ENCODE measurements around the gene SPRR4.

SPRR4 gene, protein sequence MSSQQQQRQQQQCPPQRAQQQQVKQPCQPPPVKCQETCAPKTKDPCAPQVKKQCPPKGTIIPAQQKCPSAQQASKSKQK

GRCh38 chr1:152970495-152970894, at the start of gene SPRR4:
Gene SPRR4 (plus strand): TSS chr1:152970648. CDS start chr1:152971891, 1,243 bp downstream.
- DNase-seq (ENCODE audit: low read depth, low spot score), result no peak

GRCh38 chr1:152924191-152924590, 46.3 kb upstream of the SPRR4 start:
- DNase-seq (ENCODE audit: low read depth, low spot score), result no peak

GRCh38 chr1:152926091-152926490, 44.4 kb upstream of the SPRR4 start:
- peak; percentile 7 for DNase-seq (ENCODE audit: low read depth, low spot score)

DNA sequence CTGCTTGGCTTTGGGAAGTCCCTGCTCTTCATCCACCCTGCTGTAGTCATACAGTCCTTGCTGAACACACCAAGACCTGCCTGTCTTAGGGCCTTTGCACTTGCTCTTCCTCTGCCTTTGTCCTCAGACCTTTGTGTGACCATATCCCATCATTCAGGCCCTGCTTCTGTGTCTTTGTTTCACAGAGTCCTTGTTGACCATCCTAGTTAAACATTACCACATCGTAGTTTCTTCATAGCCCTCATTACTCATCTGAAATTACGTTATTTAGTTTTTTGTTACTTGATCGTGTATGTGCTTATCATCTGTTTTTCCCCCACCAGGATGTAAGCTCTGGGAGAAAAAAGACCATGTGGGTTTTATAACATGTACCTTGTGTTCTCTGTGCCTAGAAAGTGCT, 41.8 kb upstream of the SPRR4 start:
- no peak for DNase-seq (ENCODE audit: low read depth, low spot score)

- no peak for DNase-seq (ENCODE audit: low read depth, low spot score)
These were observed 38.2 kb upstream of the SPRR4 start for GRCh38 chr1:152932170-152932811.

DNA sequence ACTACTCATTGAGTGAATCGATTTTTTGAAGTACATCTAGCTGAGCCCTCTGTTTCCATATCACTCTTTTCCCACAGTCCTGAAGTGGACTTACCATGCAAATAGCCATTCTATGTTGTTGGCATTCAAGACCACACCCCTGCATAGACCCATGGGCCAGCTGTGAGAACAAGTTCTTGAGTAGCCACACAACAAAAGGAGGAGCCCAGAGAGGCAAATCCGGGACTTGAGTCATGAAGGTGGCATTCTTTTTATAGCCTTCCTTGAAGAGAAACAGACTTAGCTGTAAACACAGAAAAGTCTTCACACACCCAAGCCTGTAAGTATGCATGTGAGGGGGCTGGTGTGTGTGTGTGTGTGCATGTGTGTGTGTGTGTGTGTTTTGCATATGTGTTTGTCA, 37.3 kb upstream of the SPRR4 start:
- DNase-seq (ENCODE audit: low read depth, low spot score), result no peak

DNA sequence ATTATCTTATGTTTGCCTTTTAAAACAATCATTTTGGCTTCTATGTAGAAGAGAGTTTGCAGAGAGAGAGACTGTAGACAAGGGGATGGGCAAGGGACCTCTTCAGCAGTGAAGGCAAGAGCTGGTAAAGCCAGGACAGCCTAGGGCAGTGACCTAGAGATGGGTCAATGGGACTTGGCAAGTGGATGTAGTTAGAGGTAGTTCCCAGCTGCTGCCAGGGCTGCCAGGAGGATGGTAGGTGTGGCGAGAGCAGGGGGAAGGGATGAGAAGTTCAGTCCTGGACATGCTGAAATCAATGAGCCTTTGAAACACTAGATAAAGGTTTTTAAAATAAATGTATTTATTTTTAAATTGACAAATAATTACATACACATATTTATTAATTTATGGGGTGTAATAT, 29.8 kb upstream of the SPRR4 start:
- no peak for DNase-seq (ENCODE audit: low read depth, low spot score)

DNA sequence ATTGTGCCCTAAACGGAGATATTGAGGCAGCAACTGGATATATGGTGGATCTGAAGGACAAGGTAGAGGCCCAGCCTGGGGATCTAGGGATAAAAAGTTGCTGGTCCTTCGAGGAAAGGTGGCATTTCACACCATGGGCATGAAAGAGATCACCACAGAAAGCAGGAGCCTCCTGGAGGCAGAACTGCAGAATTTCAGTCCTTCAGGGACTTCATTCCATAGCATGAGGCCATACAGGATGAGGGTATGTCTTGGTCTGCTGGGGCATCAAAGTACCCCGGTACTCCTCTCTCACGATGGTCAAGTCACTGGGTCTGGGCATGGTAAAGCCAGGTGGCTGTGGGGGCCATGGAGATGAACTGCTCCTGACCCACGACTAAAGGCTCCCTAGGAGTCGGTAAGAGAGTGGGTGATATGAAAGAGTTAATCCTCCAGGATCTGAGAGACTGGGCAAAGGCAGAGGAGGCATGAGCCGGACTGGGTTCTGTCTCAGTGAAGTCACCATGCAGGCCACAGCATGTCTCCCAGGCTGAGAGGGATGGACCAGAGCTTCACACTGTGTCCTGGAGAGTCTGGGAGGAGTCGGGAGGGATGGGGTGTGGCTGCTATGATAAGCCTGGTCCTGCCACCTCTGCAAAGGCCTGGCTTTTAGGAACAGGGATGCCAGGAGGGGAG, 29.3 kb upstream of the SPRR4 start:
- no peak for DNase-seq (ENCODE audit: low read depth, low spot score)

- DNase-seq (ENCODE audit: low read depth, low spot score), result no peak
These were observed 28.3 kb upstream of the SPRR4 start for GRCh38 chr1:152942161-152942560.

DNA sequence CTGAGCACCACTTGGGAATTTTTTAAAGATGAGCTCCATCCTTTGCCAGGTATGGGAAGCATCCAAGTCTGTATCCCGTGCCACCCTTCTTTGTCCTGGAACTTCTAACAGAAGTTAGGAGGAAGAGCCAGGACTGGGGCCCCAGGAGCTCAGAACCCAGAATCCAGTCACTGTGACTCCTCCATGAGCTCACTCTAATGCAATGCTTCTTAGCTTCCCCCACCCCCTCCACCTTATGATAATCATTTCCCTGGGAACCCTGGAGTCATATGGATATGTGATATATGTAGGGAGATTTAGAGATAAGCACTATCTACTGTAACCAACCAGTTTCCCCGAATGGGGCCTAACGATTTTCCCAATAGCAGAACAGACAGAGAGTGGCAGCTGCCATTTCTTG, 24.2 kb upstream of the SPRR4 start:
- no peak for DNase-seq (ENCODE audit: low read depth, low spot score)

DNA sequence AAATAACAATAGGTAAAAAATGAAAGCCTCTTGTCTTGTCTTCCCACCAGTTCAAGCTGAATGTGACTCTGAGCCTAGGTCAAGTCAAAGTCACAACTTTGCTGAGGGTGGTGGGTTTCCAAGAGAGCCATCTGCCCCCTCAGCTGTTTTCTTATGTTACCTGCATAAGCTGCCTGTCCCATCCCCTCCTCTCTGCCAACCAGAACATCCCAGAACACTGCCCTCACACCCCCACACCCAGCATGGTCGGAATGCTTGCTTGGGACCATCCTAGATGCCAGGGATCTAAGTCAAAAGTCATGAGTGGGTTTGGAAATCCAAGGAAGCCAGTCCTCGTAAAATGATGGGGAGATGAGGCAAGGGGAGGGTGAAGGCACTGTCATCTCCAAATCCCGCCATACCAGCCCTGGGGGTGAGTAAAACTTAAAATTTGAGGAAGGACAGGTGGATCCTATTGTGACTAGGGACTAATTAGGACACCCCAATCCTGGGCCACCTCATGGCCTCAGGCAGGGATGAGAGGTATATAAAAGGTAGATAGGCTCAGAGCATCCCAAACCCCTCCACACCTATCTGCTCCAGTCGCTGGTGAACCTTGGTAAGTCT, 23.7 kb upstream of the SPRR4 start, which contains the start of gene SPRR5:
SPRR5 (plus strand) TSS at position 556 of the 606 bp plus-strand sequence. CDS start 1,349 bp downstream, outside the sequence.
- DNase-seq (ENCODE audit: low read depth, low spot score), result no peak

DNA sequence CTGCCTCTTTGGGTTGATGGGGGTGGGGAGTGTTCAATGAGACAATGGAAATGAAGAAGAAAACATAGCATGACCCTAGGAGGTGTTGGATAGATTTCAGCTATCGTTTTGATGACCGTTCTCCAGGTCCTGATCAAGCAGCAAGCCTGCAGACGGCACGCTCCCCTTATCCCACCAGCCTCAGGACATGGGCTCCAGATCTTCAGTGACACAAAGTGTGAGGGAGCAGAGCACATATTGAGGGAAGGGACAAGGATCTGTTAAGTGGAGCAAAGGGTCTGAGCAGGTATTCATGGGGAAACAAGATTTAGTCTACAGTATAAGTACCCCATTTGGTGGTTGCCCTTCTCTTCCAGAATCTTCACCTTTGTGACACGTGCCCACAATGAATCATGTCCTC, 18.7 kb upstream of the SPRR4 start:
- DNase-seq (ENCODE audit: low read depth, low spot score), result no peak

DNA sequence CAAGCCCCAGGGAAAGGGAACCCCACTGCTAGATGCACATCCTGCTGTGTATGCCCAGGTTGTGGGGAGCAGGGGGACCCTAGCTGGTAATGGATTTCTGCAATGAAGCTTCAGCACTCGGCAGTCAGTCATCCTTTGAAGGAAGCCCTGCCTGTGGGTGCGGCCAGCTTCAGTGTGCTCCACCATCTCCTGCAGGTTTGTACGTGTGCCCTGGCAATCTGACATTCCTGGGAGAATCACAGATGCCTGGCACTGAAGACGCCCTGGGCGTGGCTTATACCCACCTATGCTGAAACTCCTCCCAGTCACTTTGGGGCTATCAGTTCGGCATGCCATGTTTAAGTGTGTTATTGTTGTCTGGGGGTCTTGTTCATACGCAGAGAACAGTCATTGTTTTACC, 16.7 kb upstream of the SPRR4 start:
- DNase-seq (ENCODE audit: low read depth, low spot score), result no peak

- no peak for DNase-seq (ENCODE audit: low read depth, low spot score)
These were observed 16.0 kb upstream of the SPRR4 start for GRCh38 chr1:152954436-152954835.

DNA sequence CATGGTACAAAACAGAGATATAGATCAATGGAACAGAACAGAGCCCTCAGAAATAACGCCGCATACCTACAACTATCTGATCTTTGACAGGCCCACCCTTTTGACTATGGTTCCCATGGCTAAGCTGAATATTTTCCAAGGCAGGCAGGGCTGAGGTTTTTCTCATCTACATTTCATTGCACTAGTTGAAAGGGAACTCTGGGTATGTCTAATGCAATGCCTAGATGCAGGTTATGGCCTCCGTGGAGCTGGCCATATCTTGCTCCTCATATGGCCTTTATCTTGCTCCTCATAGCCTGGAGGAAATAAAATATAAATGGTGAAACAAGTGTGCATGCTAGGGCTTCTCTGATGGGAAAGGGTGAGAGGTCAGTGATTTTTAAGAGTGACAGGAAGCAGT, 12.9 kb upstream of the SPRR4 start:
- no peak for DNase-seq (ENCODE audit: low read depth, low spot score)

DNA sequence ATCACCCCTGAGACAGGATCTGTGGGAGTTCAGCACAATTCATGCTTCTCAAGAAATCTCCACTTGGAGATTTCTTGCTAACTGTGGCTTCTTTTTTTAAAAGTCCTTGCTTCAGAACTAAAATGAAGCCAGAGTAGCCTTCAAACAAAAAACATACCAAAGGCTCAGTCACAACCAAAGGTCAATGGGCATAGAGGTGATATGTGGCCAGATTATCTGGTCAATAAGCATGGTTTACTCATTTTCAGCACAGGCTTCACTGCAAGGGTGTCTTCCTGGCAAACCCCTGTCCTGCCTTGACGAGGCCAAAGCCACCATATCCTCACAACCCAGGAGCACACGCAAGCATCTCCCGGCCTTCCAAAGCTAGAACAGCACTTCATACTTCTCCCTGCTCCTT, 11.2 kb upstream of the SPRR4 start:
- DNase-seq (ENCODE audit: low read depth, low spot score), result no peak

DNA sequence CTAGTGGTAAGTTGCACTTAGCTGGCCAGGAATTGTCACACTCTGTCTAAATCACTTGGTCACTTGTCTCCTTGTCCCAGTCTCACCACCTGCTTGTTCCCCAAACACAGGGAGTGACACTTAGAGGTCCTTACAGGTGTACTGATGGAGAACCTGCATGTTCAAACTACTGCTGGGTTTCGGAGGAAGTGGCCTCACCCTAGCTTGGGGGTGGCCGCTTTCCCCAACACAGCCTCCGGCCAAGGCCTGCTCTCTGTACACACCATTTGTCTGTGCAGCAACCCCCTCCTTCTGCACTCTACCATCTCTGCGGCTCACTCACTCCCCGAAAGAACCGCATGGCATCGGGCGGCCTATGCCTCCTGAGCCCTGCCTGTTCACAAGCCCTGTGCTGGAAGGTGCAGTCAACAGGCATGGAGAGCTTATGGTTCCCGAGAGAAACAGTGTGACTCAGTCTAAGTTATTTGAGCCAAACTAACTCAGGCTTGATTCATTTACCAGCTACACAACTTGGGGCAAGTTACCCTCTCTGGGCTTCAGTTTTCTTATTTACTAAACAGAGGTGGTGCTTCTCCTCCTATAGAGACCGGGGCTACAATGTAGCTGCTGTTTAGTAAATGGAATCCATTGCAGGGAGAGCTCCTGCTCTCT, 10.5 kb upstream of the SPRR4 start:
- DNase-seq (ENCODE audit: low read depth, low spot score), result no peak

- DNase-seq (ENCODE audit: low read depth, low spot score), result no peak
These were observed 9.9 kb upstream of the SPRR4 start for GRCh38 chr1:152960452-152961044.

DNA sequence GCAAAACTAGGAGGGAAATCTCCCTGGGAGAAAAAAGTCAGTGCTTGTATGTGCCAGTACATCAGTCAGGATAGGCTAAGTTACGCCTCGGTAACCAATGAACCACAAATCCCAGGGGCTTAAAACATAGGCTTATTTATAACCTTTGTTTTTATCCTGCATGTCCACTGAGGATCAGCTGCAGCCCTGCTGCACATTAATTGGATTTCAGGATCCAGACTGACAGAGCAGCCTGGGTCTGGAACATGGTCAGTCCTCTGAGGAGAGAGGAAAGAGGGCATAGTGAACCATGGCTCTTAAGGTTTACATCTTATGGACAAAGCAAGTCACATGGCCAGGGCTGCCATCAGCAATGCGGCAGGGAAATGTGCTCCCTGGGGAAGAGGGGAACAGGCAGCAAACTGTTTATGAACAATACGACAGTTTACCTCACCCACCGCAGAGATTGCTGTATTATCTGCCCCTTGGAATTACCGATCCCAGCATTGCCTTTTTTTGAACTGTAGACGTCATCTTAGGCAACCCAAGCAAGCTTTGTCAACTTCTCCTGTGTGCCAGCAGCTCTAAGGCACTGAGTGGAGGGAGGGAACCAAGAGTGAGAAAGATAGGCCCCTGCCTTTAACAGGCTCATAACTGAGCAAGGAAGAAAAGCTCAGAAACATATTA, 9.1 kb upstream of the SPRR4 start:
- DNase-seq (ENCODE audit: low read depth, low spot score), result no peak

GRCh38 chr1:152962876-152963415, 7.5 kb upstream of the SPRR4 start:
- no peak for DNase-seq (ENCODE audit: low read depth, low spot score)

DNA sequence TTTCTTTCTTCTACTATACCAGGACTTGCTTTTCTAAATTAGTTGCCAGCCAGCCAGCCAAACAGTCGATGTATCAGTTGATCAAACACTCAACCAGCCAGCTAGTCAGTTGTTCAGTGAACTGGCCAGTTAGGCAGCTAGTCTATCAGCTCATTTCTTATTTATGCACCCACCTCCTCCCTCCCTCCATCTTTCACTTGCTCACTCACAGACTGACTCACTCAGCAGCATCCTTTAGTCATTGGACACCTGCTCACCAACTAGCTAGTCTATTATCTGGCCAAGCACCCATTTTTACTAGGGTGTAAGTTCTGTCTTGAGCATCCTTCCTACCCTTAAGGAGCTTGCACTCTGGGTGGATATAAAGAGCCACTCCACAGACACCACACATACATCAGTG, 5.9 kb upstream of the SPRR4 start:
- no peak for DNase-seq (ENCODE audit: low read depth, low spot score)
